Stimulated activated memory B cell treated with anti-CD40 and anti-IgM and Interleukin-4, amounts not matched to agents 10 μg/mL and 1 μg/mL and 100 μg/mL, for 72 hours (primary cell): Measurements from ENCODE around the gene COL13A1.

Experiments
- ATAC-seq: fragments of 150-1000 bp; cut with Tn5 transposase; 2 replicates; pipeline ENCODE4 v1.10.0; 2021
- H3K27ac Mint-ChIP-seq: one replicate; pipeline ENCODE4 v1.8.0; 2022; ENCODE audit warnings: mild to moderate bottlenecking, mixed read lengths
- H3K27me3 Mint-ChIP-seq: one replicate; pipeline ENCODE4 v1.8.0; 2022; ENCODE audit warnings: mixed read lengths
- H3K36me3 Mint-ChIP-seq: one replicate; pipeline ENCODE4 v1.8.0; 2022; ENCODE audit warnings: mixed read lengths
- H3K4me1 Mint-ChIP-seq: one replicate; pipeline ENCODE4 v1.8.0; 2022; ENCODE audit warnings: mixed read lengths
- H3K4me3 Mint-ChIP-seq: one replicate; pipeline ENCODE4 v1.8.0; 2022; ENCODE audit warnings: mild to moderate bottlenecking, moderate library complexity, mixed read lengths
- H3K9me3 Mint-ChIP-seq: one replicate; pipeline ENCODE4 v1.8.0; 2022; ENCODE audit warnings: mixed read lengths

The COL13A1 gene

DNA sequence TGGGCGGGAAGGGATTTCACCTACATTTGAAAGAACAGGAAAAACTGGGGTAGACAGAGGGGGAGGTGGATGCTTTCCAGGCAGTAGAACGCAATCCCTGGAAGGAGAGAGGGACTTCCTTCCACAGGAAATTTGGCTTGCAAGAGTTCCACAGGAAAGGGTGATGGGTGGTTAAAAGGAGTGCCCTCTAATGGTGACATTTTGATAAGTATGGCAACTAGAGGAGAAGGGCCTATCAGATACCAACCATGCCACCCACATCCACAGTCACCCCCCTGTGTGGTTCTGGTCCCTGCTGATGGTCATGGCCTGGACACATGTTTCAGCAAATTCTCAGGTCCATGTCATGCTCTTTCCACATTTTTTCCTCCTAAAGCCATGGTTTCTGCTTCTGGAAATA lies 27.1 kb upstream of the COL13A1 start:
- H3K9me3 Mint-ChIP-seq, result no peaks in the 10 kb centered on the region
- no peak overlapping the region for H3K27ac Mint-ChIP-seq
- H3K4me1 Mint-ChIP-seq, result no peaks in the 10 kb centered on the region
- H3K27me3 Mint-ChIP-seq, result peaks cover 14% of the 10 kb centered on the region
- no peak for ATAC-seq
- no peak overlapping the region for H3K4me3 Mint-ChIP-seq
- H3K36me3 Mint-ChIP-seq, result no peaks in the 10 kb centered on the region

- Mint-ChIP-seq H3K27me3 (peaks cover 5% of the 10 kb centered on the region), H3K27ac (no peak overlapping the region), H3K4me1 (no peaks in the 10 kb centered on the region), H3K36me3 (no peaks in the 10 kb centered on the region), H3K4me3 (no peak overlapping the region), H3K9me3 (no peaks in the 10 kb centered on the region)
- no peak for ATAC-seq
Observed at GRCh38 chr10:69780077-69780476, 21.6 kb upstream of the COL13A1 start.

GRCh38 chr10:69781576-69781975 lies 20.1 kb upstream of the COL13A1 start:
- Mint-ChIP-seq H3K9me3 (no peaks in the 10 kb centered on the region), H3K4me3 (no peak overlapping the region), H3K27me3 (no peaks in the 10 kb centered on the region), H3K4me1 (no peaks in the 10 kb centered on the region), H3K27ac (no peak overlapping the region), H3K36me3 (no peaks in the 10 kb centered on the region)
- no peak for ATAC-seq

DNA sequence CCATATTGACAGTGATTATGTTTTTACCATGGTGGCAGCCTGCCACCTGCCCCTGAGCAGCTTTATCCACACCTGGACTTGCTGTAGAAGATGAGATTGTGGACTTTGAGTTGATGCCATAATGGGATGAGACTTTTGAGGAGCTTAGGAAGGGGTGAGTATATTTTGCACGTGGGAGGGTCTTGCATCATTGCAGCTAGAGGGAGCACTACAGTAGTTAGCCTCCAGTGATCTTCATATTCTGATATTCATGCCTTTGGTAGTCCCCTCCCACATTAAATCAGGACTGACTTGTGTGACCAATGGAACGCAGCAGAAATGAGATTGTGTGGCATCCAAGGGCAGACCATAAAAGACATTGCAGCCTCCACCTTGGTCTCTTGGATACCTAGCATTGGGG lies 18.2 kb upstream of the COL13A1 start:
- Mint-ChIP-seq H3K27me3 (no peaks in the 10 kb centered on the region), H3K4me1 (no peaks in the 10 kb centered on the region), H3K36me3 (no peaks in the 10 kb centered on the region), H3K4me3 (no peak overlapping the region), H3K27ac (no peak overlapping the region), H3K9me3 (no peaks in the 10 kb centered on the region)
- no peak for ATAC-seq

- Mint-ChIP-seq H3K9me3 (peaks cover 2% of the 10 kb centered on the region), H3K36me3 (no peaks in the 10 kb centered on the region), H3K4me3 (no peak overlapping the region), H3K4me1 (no peaks in the 10 kb centered on the region), H3K27ac (no peak overlapping the region), H3K27me3 (peaks cover 3% of the 10 kb centered on the region)
- no peak for ATAC-seq
Observed at GRCh38 chr10:69786791-69787190, 14.9 kb upstream of the COL13A1 start.

- no peak for ATAC-seq
- no peaks in the 10 kb centered on the region for H3K4me1 Mint-ChIP-seq
- H3K27me3 Mint-ChIP-seq, result peaks cover 11% of the 10 kb centered on the region
- H3K27ac Mint-ChIP-seq, result no peak overlapping the region
- H3K36me3 Mint-ChIP-seq, result no peaks in the 10 kb centered on the region
- H3K9me3 Mint-ChIP-seq, result peaks cover 5% of the 10 kb centered on the region
- H3K4me3 Mint-ChIP-seq, result no peak overlapping the region
Observed at GRCh38 chr10:69787681-69788080, 14.0 kb upstream of the COL13A1 start.

GRCh38 chr10:69789164-69789576 lies 12.5 kb upstream of the COL13A1 start:
- no peak overlapping the region for H3K27ac Mint-ChIP-seq
- H3K27me3 Mint-ChIP-seq, result peaks cover 15% of the 10 kb centered on the region
- H3K4me3 Mint-ChIP-seq, result no peak overlapping the region
- no peaks in the 10 kb centered on the region for H3K4me1 Mint-ChIP-seq
- ATAC-seq, result no peak
- peaks cover 5% of the 10 kb centered on the region for H3K9me3 Mint-ChIP-seq
- H3K36me3 Mint-ChIP-seq, result no peaks in the 10 kb centered on the region

- Mint-ChIP-seq H3K9me3 (peaks cover 7% of the 10 kb centered on the region), H3K4me1 (no peaks in the 10 kb centered on the region), H3K27me3 (peaks cover 17% of the 10 kb centered on the region), H3K4me3 (no peak overlapping the region), H3K36me3 (no peaks in the 10 kb centered on the region), H3K27ac (no peak overlapping the region)
- no peak for ATAC-seq
Observed at GRCh38 chr10:69791812-69792211, 9.9 kb upstream of the COL13A1 start.

DNA sequence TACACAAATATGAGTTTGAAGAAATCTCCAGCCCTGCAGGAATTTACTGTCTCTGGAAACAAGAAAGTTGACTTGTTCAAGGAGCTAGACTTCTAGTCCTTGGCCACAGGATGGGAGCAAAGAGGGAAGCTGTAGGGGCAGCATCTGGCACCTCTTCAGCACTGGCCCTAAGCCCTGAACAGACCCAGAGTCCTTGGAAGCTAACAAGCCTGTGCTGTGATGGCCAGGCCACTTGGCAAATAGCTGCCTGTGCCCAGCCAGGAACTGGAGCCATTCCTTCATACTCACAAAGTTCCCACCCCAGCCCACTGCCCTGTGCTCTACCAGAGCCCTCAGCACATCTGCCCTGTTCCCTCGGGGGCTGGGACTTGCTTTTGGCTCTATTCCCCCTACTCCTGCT lies 9.4 kb upstream of the COL13A1 start:
- no peak for ATAC-seq
- no peak overlapping the region for H3K27ac Mint-ChIP-seq
- H3K4me1 Mint-ChIP-seq, result no peaks in the 10 kb centered on the region
- peaks cover 7% of the 10 kb centered on the region for H3K9me3 Mint-ChIP-seq
- H3K36me3 Mint-ChIP-seq, result no peaks in the 10 kb centered on the region
- no peak overlapping the region for H3K4me3 Mint-ChIP-seq
- peaks cover 23% of the 10 kb centered on the region for H3K27me3 Mint-ChIP-seq

DNA sequence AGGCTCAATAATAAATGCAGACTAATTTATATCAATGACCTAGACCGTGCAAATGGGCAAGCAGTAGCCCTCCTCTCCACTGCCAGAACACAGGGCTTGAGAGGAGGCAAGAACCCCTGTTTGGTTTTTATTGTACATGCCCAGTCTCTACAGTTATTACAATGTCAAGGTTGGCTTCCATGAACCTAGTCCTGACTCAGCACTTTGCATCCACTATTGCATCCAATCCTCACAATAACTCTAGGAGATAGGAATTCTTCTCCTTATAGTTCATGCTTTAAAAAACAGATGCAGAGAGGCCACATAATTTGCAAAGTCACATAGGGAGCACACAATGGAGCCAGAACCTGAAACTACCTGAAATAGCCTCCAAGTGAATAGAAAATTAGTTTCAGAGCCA lies 7.0 kb upstream of the COL13A1 start:
- no peak for ATAC-seq
- H3K27me3 Mint-ChIP-seq, result peaks cover 41% of the 10 kb centered on the region
- H3K27ac Mint-ChIP-seq, result no peak overlapping the region
- no peaks in the 10 kb centered on the region for H3K4me1 Mint-ChIP-seq
- peaks cover 7% of the 10 kb centered on the region for H3K9me3 Mint-ChIP-seq
- no peak overlapping the region for H3K4me3 Mint-ChIP-seq
- no peaks in the 10 kb centered on the region for H3K36me3 Mint-ChIP-seq

DNA sequence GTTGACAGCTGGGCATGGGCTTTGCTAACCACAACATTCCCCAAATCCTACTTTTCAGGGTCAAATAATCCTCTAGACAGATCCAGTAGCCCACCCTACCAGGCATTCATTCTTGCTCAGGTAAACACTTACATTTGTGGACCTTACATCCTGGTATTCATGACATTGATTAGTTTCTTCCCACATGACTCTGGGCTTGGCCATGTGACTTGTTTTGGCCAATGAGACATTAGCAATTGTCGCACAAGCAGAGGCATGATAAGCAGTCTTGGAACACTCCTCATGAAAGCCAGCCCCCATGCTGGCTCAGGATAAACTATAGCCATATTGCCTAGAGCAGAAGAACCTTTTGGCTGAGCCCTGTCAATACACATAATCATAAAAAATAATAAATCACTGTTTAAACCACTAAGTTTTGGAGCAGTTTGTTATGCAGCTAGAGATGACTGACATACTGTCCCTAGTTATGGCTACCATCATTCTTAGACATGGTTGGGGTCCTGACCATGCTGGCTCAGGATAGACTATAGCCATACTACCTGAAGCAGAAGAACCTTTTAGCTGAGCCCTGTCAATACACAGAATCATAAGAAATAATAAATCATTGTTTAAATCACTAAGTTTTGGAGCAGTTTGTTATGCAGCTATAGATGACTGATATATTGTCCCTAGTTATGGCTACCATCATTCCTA lies 6.3 kb upstream of the COL13A1 start:
- Mint-ChIP-seq H3K9me3 (peaks cover 7% of the 10 kb centered on the region), H3K36me3 (no peaks in the 10 kb centered on the region), H3K4me1 (no peaks in the 10 kb centered on the region), H3K27ac (no peak overlapping the region), H3K27me3 (peaks cover 44% of the 10 kb centered on the region), H3K4me3 (no peak overlapping the region)
- ATAC-seq, result no peak

DNA sequence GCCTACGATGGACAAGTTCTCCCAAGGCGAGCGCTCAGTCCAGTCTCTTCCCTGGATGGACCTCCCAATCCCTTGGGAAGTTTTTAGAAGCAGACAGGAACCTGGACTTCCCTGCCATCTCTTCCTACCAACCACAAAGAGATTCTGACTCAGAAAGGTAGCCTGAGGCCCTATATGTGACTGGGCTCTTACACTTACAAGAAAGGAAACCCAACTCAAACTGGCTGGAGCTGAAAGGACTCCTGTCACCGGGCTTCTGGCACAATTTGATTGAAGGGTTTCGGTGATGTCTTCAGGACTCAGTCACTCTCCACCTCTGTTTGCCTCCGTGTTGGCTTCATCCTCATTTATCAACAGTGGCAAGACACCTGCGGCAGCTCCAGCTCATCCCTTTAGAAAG lies 3.7 kb upstream of the COL13A1 start:
- H3K4me3 Mint-ChIP-seq, result no peak overlapping the region
- H3K27ac Mint-ChIP-seq, result no peak overlapping the region
- no peaks in the 10 kb centered on the region for H3K36me3 Mint-ChIP-seq
- peaks cover 52% of the 10 kb centered on the region for H3K27me3 Mint-ChIP-seq
- H3K9me3 Mint-ChIP-seq, result peaks cover 2% of the 10 kb centered on the region
- no peaks in the 10 kb centered on the region for H3K4me1 Mint-ChIP-seq
- ATAC-seq, result no peak

GRCh38 chr10:69800109-69800508 lies 1.6 kb upstream of the COL13A1 start:
- Mint-ChIP-seq H3K27ac (no peak overlapping the region), H3K4me1 (no peaks in the 10 kb centered on the region), H3K27me3 (peaks cover 72% of the 10 kb centered on the region), H3K9me3 (no peaks in the 10 kb centered on the region), H3K36me3 (no peaks in the 10 kb centered on the region), H3K4me3 (no peak overlapping the region)
- no peak for ATAC-seq

DNA sequence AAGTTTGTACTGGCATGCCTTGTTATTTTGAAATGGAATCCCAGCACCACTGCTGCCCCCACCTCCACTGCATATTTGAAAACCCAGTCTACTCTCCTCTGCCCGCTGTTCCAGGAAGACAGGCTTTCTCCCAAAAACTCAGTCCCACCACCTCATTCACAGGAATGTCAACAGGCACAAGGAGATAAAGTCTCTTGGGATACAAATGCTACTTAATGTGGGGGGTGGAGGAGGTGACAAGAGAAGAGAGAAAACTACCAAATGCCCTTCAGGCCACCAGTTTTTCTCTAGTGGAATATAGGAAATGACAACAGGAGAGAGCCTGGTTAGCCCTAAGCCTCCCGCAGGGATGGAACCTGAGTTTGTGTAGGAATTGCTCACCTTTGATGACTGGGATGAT lies 1.0 kb upstream of the COL13A1 start:
- no peak overlapping the region for H3K4me3 Mint-ChIP-seq
- peaks cover 78% of the 10 kb centered on the region for H3K27me3 Mint-ChIP-seq
- H3K4me1 Mint-ChIP-seq, result no peaks in the 10 kb centered on the region
- H3K9me3 Mint-ChIP-seq, result no peaks in the 10 kb centered on the region
- ATAC-seq, result no peak
- no peak overlapping the region for H3K27ac Mint-ChIP-seq
- no peaks in the 10 kb centered on the region for H3K36me3 Mint-ChIP-seq

GRCh38 chr10:69801094-69801433 lies 642 bp upstream of the COL13A1 start:
- ATAC-seq, result no peak
- H3K9me3 Mint-ChIP-seq, result no peaks in the 10 kb centered on the region
- H3K27me3 Mint-ChIP-seq, result peaks cover 82% of the 10 kb centered on the region
- no peaks in the 10 kb centered on the region for H3K36me3 Mint-ChIP-seq
- H3K4me3 Mint-ChIP-seq, result peak overlapping the region; percentile 3
- H3K27ac Mint-ChIP-seq, result no peak overlapping the region
- no peaks in the 10 kb centered on the region for H3K4me1 Mint-ChIP-seq

DNA sequence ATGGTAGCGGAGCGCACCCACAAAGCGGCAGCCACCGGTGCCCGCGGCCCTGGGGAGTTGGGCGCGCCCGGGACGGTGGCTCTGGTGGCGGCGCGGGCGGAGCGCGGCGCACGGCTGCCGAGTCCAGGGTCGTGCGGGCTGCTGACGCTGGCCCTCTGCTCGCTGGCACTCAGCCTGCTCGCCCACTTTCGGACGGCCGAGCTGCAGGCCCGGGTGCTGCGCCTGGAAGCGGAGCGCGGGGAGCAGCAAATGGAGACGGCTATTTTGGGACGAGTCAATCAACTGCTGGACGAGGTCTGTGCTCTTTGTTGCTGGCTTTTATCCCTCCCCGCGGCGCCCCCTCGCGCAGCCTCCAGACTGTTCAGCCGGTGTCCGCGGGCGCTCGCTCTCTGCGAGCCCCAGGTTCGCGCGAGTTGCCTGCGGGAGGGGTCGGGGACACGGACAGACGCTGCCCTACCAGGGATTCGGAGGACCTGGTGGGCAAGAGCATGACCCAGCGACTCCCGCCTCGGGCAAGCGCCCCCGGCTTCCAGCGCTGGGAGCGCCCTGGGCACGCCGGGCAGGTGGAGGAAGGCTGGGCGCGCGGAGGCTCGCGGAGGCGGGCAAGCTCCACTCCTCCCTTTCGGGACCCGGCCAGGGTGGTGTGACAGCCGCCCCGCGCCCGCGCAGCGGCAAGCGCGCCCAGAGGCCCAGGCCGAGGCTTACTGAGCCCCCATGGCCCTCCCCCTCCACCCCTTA lies 887 bp downstream of the COL13A1 start:
- Mint-ChIP-seq H3K4me1 (no peaks in the 10 kb centered on the region), H3K36me3 (no peaks in the 10 kb centered on the region), H3K4me3 (no peak overlapping the region), H3K27me3 (peaks cover 76% of the 10 kb centered on the region), H3K9me3 (no peaks in the 10 kb centered on the region), H3K27ac (no peak overlapping the region)
- no peak for ATAC-seq
